Body of pancreas (tissue), 4 donors: ENCODE results near the gene RPH3AL. TPM values are rescaled to one million over a fixed set of nuclear protein-coding genes. Genes with fewer than 3 reads are reported as not detected.

Experiments used
- ATAC-seq: fragments of 150-250 bp; one replicate; pipeline ENCODE4 v1.9.1; 2016
- DNase-seq, 4 donors: peaks; one replicate each; pipeline ENCODE4 v3.0.0-alpha.2; 2019
- H3K27ac ChIP-seq, 4 donors: fragments of 200-600 bp; sonication (generic); 1 replicate in 3 of 4; 2 replicates in 1 of 4; pipeline versions ENCODE4 v1.5.1 to v1.6.1; 2016 to 2019; ENCODE audit warnings: mild to moderate bottlenecking in 1 of 4, mixed read lengths in 1 of 4, moderate library complexity in 1 of 4
- H3K27me3 ChIP-seq, 2 donors: fragments of 200-600 bp; sonication (generic); one replicate each; pipeline ENCODE4 v1.6.0; 2016; ENCODE audit warnings: mild to moderate bottlenecking in 1 of 2
- H3K36me3 ChIP-seq, 2 donors: fragments of 200-600 bp; sonication (generic); replicated peaks in 1 of 2; 2 replicates each; pipeline ENCODE4 v1.5.1; 2016; ENCODE audit warnings: low read depth in 2 of 2; ENCODE audit not compliant: insufficient read depth in 1 of 2
- H3K4me1 ChIP-seq: fragments of 200-600 bp; sonication (generic); one replicate; pipeline ENCODE4 v1.6.0; 2016
- H3K4me3 ChIP-seq, 2 donors: fragments of 200-600 bp; sonication (generic); 1 replicate in 1 of 2; 2 replicates in 1 of 2; pipeline ENCODE4 v1.5.1; 2016 to 2019
- H3K9me3 ChIP-seq, 3 donors: fragments of 200-600 bp; sonication (generic); 1 replicate in 2 of 3; 2 replicates in 1 of 3; pipeline ENCODE4 v1.5.1; 2016
- CTCF ChIP-seq, 7 experiments: fragments of 450-650 bp in 4 of 7; fragments of 200-600 bp in 3 of 7; sonication (generic) in 3 of 7; IDR thresholded peaks; one replicate each; pipeline ENCODE4 v1.5.1; 2016 to 2019; ENCODE audit warnings: antibody characterized with exemption in 7 of 7
- POLR2A ChIP-seq, 3 donors: fragments of 450-650 bp; IDR thresholded peaks; one replicate each; pipeline ENCODE4 v1.6.1; 2016; ENCODE audit warnings: antibody characterized with exemption in 3 of 3, mild to moderate bottlenecking in 2 of 3
- WGBS, 2 donors: methylation state at CpG; one replicate each; pipeline ENCODE4 v1.1.5; 2017; 5-methylcytosine and 5-hydroxymethylcytosine counted together
- intact Hi-C: fragments of 100-400 bp; cut with DNase I; formaldehyde crosslinking; loops from one replicate; pipeline ENCODE4 v1.15.1; 2023
- total RNA-seq, 2 donors: library from RNA; depleted of rRNA; stranded (reverse); fragments of >200 nt; gene quantifications; one replicate each; pipeline ENCODE4 v1.1.0, GENCODE V29; 2016

RPH3AL gene
- total RNA-seq, 2 donors from 2014 or later: 77.1 to 89.5 TPM

- intact Hi-C loops: no loop called here
Measured at GRCh38 chr17:189444-189843, 163.2 kb downstream of the RPH3AL start.

GRCh38 chr17:187130-187529 is 165.5 kb downstream of the RPH3AL start:
- 71 to 84% methylated on average over 2 of the region's 2 CpGs for WGBS, 2 donors
- Histone ChIP-seq H3K9me3 (no peaks in the 10 kb centered on the region), H3K4me3 (no peak overlapping the region), H3K27ac (no peak overlapping the region), H3K36me3 (no peaks in the 10 kb centered on the region), H3K27me3 (no peaks in the 10 kb centered on the region), H3K4me1 (peaks cover 20% of the 10 kb centered on the region)
- DNase-seq (no peak), ATAC-seq (no peak)
- TF ChIP-seq POLR2A (IDR thresholded peaks at IDR 0.05) (no peak), CTCF (IDR thresholded peaks at IDR 0.05) (no peak)
- intact Hi-C loops: no loop called here

More at GRCh38 chr17:189444-189843, 163.2 kb downstream of the RPH3AL start:
- TF ChIP-seq CTCF (IDR thresholded peaks at IDR 0.05): no peak
- no peak for TF ChIP-seq POLR2A (IDR thresholded peaks at IDR 0.05)
- H3K27ac ChIP-seq: no peak overlapping the region
- ATAC-seq (no peak), DNase-seq (no peak)
- peaks cover 16% of the 10 kb centered on the region for H3K4me1 ChIP-seq
- no peaks in the 10 kb centered on the region for H3K9me3 ChIP-seq
- H3K36me3 ChIP-seq: no peaks in the 10 kb centered on the region
- no peaks in the 10 kb centered on the region for H3K27me3 ChIP-seq
- H3K4me3 ChIP-seq: no peak overlapping the region
- 73 to 80% methylated on average over 7 of the region's 7 CpGs for WGBS, 2 donors

GRCh38 chr17:185445-186138 is 167.0 kb downstream of the RPH3AL start:
- ATAC-seq: no peak
- Histone ChIP-seq H3K27me3 (no peaks in the 10 kb centered on the region), H3K36me3 (no peaks in the 10 kb centered on the region), H3K4me1 (peaks cover 30% of the 10 kb centered on the region), H3K4me3 (no peak overlapping the region), H3K9me3 (no peaks in the 10 kb centered on the region), H3K27ac (no peak overlapping the region)
- WGBS, 2 donors: 75 to 78% methylated on average over 12 to 14 of the region's 14 CpGs
- TF ChIP-seq POLR2A (IDR thresholded peaks at IDR 0.05): no peak
- TF ChIP-seq CTCF (IDR thresholded peaks at IDR 0.05): no peak
- intact Hi-C loops: no loop called here
- DNase-seq: no peak

- H3K27ac ChIP-seq: peak overlapping the region; percentile 54 to 84 (median 80)
- no peaks in the 10 kb centered on the region for H3K27me3 ChIP-seq
- no peaks in the 10 kb centered on the region for H3K9me3 ChIP-seq
- H3K4me3 ChIP-seq: no peak overlapping the region
- H3K36me3 ChIP-seq: no peaks in the 10 kb centered on the region
- DNase-seq: peak in 3 of 4 donors; percentile 34 to 38 (median 36)
- no peak for TF ChIP-seq CTCF (IDR thresholded peaks at IDR 0.05)
- no peak for TF ChIP-seq POLR2A (IDR thresholded peaks at IDR 0.05)
- H3K4me1 ChIP-seq: peaks cover 51% of the 10 kb centered on the region
- peak; percentile 19 for ATAC-seq
- intact Hi-C loops: no loop called here
- WGBS, 2 donors: 29 to 45% methylated on average over 8 of the region's 8 CpGs
Measured at GRCh38 chr17:183021-183420, 169.6 kb downstream of the RPH3AL start.
